GM23338 (cell line): Measurements from ENCODE around the gene HDHD5.

Experiments
- CREB1 ChIP-seq: fragments of 250-450 bp; sonication (Bioruptor Pico); IDR thresholded peaks from 2 replicates; pipeline ENCODE4 v1.5.0; 2020; ENCODE audit warnings: low read depth, mild to moderate bottlenecking, moderate library complexity
- CTCF ChIP-seq, 2 experiments: fragments of 200-600 bp in 1 of 2; sonication (generic) in 1 of 2; conservative IDR thresholded peaks; 2 replicates each; pipeline versions ENCODE4 v1.5.1 to v1.6.1; 2016 to 2017; ENCODE audit warnings: antibody characterized with exemption in 2 of 2, low read depth in 2 of 2, mild to moderate bottlenecking in 2 of 2, moderate library complexity in 1 of 2
- ETS1 ChIP-seq: IDR thresholded peaks from 2 replicates; pipeline ENCODE4 v1.6.1; 2016; ENCODE audit warnings: antibody characterized with exemption
- EZH2 ChIP-seq: fragments of 200-600 bp; sonication (generic); IDR thresholded peaks from one replicate; pipeline ENCODE4 v1.8.0; 2017; ENCODE audit warnings: antibody characterized with exemption, mild to moderate bottlenecking, low read depth; ENCODE audit not compliant: unreplicated experiment
- EZH2phosphoT487 ChIP-seq: fragments of 200-600 bp; sonication (generic); IDR thresholded peaks from one replicate; pipeline ENCODE4 v1.8.1; 2018; ENCODE audit warnings: antibody characterized with exemption; ENCODE audit not compliant: unreplicated experiment
- JUNB ChIP-seq: IDR thresholded peaks from one replicate; pipeline ENCODE4 v1.6.1; 2016; ENCODE audit warnings: antibody characterized with exemption; ENCODE audit not compliant: unreplicated experiment
- NANOG ChIP-seq: IDR thresholded peaks from 2 replicates; pipeline ENCODE4 v1.6.1; 2016; ENCODE audit warnings: antibody characterized with exemption, borderline replicate concordance
- POLR2AphosphoS5 ChIP-seq: IDR thresholded peaks from 2 replicates; pipeline ENCODE4 v1.6.1; 2016; ENCODE audit warnings: antibody characterized with exemption, low read depth
- REST ChIP-seq: IDR thresholded peaks from one replicate; pipeline ENCODE4 v1.6.1; 2018; ENCODE audit warnings: antibody characterized with exemption; ENCODE audit not compliant: unreplicated experiment
- STAT1 ChIP-seq: IDR thresholded peaks from one replicate; pipeline ENCODE4 v1.6.1; 2016; ENCODE audit warnings: antibody characterized with exemption; ENCODE audit not compliant: unreplicated experiment

- peak; percentile 73 to 81 for TF ChIP-seq CTCF (conservative IDR thresholded peaks at IDR 0.05; ENCODE audit: low read depth in 2 of 2)
- TF ChIP-seq EZH2, result no peak
- TF ChIP-seq EZH2phosphoT487, result no peak
- peak; percentile 36; the same call in 1 of the 2 replicates for TF ChIP-seq CREB1 (CRISPR knock-in tag)
- TF ChIP-seq ETS1, result peak; percentile 42; the same call in 1 of the 2 replicates
- peak; percentile 45 for TF ChIP-seq POLR2AphosphoS5
- no peak for TF ChIP-seq REST
- no peak for TF ChIP-seq JUNB
- no peak for TF ChIP-seq STAT1
- TF ChIP-seq NANOG, result no peak
Observed at GRCh38 chr22:17171153-17172028, 12.3 kb upstream of the HDHD5 start.
